Tibial artery (tissue), 4 donors: Measurements from ENCODE around the gene PI4KA.

Experiments used
- DNase-seq, 2 donors: peaks; one replicate each; pipeline ENCODE4 v3.0.0-alpha.2; 2019
- H3K27ac ChIP-seq, 2 donors: fragments of 200-600 bp; sonication (generic) in 1 of 2; 1 replicate in 1 of 2; 2 replicates in 1 of 2; pipeline ENCODE4 v1.5.1; 2018 to 2019; ENCODE audit warnings: mild to moderate bottlenecking in 1 of 2
- H3K27me3 ChIP-seq, 2 donors: fragments of 200-600 bp; sonication (generic) in 1 of 2; one replicate each; pipeline versions ENCODE4 v1.5.1 to v1.6.0; 2016 to 2019
- H3K36me3 ChIP-seq, 3 donors: fragments of 200-600 bp; sonication (generic) in 2 of 3; one replicate each; pipeline ENCODE4 v1.5.1; 2016 to 2019; ENCODE audit warnings: mild to moderate bottlenecking in 2 of 3
- H3K4me1 ChIP-seq, 4 donors: fragments of 200-600 bp; sonication (generic) in 2 of 4; 1 replicate in 3 of 4; 2 replicates in 1 of 4; pipeline ENCODE4 v1.5.1; 2016 to 2019
- H3K4me3 ChIP-seq, 2 donors: fragments of 200-600 bp; sonication (generic) in 1 of 2; 1 replicate in 1 of 2; 2 replicates in 1 of 2; pipeline ENCODE4 v1.5.1; 2018 to 2019; ENCODE audit warnings: mild to moderate bottlenecking in 2 of 2
- H3K9me3 ChIP-seq, 3 donors: fragments of 200-600 bp; sonication (generic) in 1 of 3; one replicate each; pipeline ENCODE4 v1.5.1; 2016 to 2019
- CTCF ChIP-seq, 2 experiments: fragments of 200-600 bp in 1 of 2; fragments of 450-650 bp in 1 of 2; IDR thresholded peaks; one replicate each; pipeline ENCODE4 v1.5.1; 2017 to 2019; ENCODE audit warnings: antibody characterized with exemption in 2 of 2, mild to moderate bottlenecking in 1 of 2, moderate library complexity in 1 of 2
- intact Hi-C: fragments of 100-400 bp; cut with DNase I; formaldehyde crosslinking; loops from one replicate; pipeline ENCODE4 v1.15.0; 2023; ENCODE audit warnings: low total_unique reads

PI4KA gene

GRCh38 chr22:20746431-20747189, 112.0 kb downstream of the PI4KA start:
- Histone ChIP-seq H3K27me3 (no peaks in the 10 kb centered on the region), H3K4me3 (no peak overlapping the region), H3K27ac (no peak overlapping the region), H3K36me3 (peaks cover 53 to 93% (median 82%) of the 10 kb centered on the region in 3 donors), H3K4me1 (peaks cover 0 to 9% (median 0%) of the 10 kb centered on the region in 4 donors), H3K9me3 (no peaks in the 10 kb centered on the region)
- TF ChIP-seq CTCF (IDR thresholded peaks at IDR 0.05): no peak
- intact Hi-C loops: no loop called here
- DNase-seq: no peak

GRCh38 chr22:20745119-20745518, 113.5 kb downstream of the PI4KA start:
- intact Hi-C loops: no loop called here
- Histone ChIP-seq H3K27me3 (no peaks in the 10 kb centered on the region), H3K4me1 (peaks cover 0 to 9% (median 0%) of the 10 kb centered on the region in 4 donors), H3K36me3 (peaks cover 63 to 87% (median 75%) of the 10 kb centered on the region in 3 donors), H3K27ac (no peak overlapping the region), H3K4me3 (no peak overlapping the region), H3K9me3 (no peaks in the 10 kb centered on the region)
- TF ChIP-seq CTCF (IDR thresholded peaks at IDR 0.05): no peak
- no peak for DNase-seq

GRCh38 chr22:20744456-20744855, 114.2 kb downstream of the PI4KA start:
- TF ChIP-seq CTCF (IDR thresholded peaks at IDR 0.05): no peak
- Histone ChIP-seq H3K9me3 (no peaks in the 10 kb centered on the region), H3K27ac (no peak overlapping the region), H3K4me3 (no peak overlapping the region), H3K27me3 (no peaks in the 10 kb centered on the region), H3K36me3 (peaks cover 60 to 82% (median 68%) of the 10 kb centered on the region in 3 donors), H3K4me1 (peaks cover 0 to 7% (median 0%) of the 10 kb centered on the region in 4 donors)
- DNase-seq: no peak
- intact Hi-C loops: no loop called here

DNA sequence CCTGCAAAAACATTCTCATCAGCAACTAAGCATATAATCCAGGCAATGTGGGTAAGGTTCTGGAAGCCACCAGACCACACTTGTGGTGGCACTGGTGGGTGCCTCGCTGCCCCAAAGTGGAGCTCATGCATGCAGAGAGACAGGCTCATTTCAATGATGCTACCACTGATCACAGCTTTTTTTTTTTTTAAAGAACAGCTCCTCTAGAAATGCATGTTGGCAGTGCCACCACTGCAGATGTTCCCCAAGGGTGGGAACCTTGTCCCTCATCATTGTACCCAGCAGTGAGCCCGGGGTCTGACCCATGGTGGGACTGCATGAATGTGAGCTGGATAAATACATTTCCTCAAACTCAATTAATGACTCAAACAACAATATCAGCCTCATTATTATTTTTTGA, 115.8 kb downstream of the PI4KA start:
- Histone ChIP-seq H3K27me3 (no peaks in the 10 kb centered on the region), H3K27ac (no peak overlapping the region), H3K4me3 (no peak overlapping the region), H3K9me3 (no peaks in the 10 kb centered on the region), H3K36me3 (peaks cover 62 to 78% (median 64%) of the 10 kb centered on the region in 3 donors), H3K4me1 (no peaks in the 10 kb centered on the region)
- TF ChIP-seq CTCF (IDR thresholded peaks at IDR 0.05): no peak
- DNase-seq: no peak
- intact Hi-C loops: no loop called here

GRCh38 chr22:20741634-20742581, 116.7 kb downstream of the PI4KA start:
- TF ChIP-seq CTCF (IDR thresholded peaks at IDR 0.05): peak; percentile 39 to 47
- H3K36me3 ChIP-seq: peaks cover 53 to 70% (median 58%) of the 10 kb centered on the region in 3 donors
- no peak overlapping the region for H3K4me3 ChIP-seq
- H3K4me1 ChIP-seq: no peaks in the 10 kb centered on the region
- no peaks in the 10 kb centered on the region for H3K9me3 ChIP-seq
- no peaks in the 10 kb centered on the region for H3K27me3 ChIP-seq
- no peak for DNase-seq
- intact Hi-C loops: no loop called here
- no peak overlapping the region for H3K27ac ChIP-seq
